GM23338 (cell line): ENCODE measurements around the gene AGBL4. TPM values are rescaled to one million over a fixed set of nuclear protein-coding genes. Genes with fewer than 3 reads are reported as not detected.
A peak's percentile ranks its signal among the peaks of the same experiment; 100 is the strongest.

Experiments
- ATAC-seq: fragments of 200-7000 bp; cut with Tn5 transposase; 3 replicates; pipeline ENCODE4 v1.9.1; 2020
- DNase-seq: peaks from one replicate; pipeline ENCODE4 v3.0.0-alpha.2; 2015; ENCODE audit warnings: low spot score
- H2AFZ ChIP-seq: fragments of 200-600 bp; sonication (generic); 2 replicates; pipeline ENCODE4 v1.8.0; 2016; ENCODE audit warnings: antibody characterized with exemption, mild to moderate bottlenecking, moderate library complexity
- H3F3A ChIP-seq: fragments of 200-600 bp; sonication (generic); replicated peaks from 2 replicates; pipeline ENCODE4 v1.8.0; 2017; ENCODE audit warnings: antibody characterized with exemption, mixed run types, low read depth
- H3K27ac ChIP-seq: fragments of 200-600 bp; sonication (generic); 2 replicates; pipeline ENCODE4 v1.6.1; 2016; ENCODE audit warnings: low read depth
- H3K27me3 ChIP-seq: fragments of 200-600 bp; sonication (generic); 2 replicates; pipeline ENCODE4 v1.8.0; 2016; ENCODE audit warnings: mild to moderate bottlenecking, mixed run types, moderate library complexity; ENCODE audit not compliant: insufficient read depth
- H3K36me3 ChIP-seq: fragments of 200-600 bp; sonication (generic); 2 replicates; pipeline ENCODE4 v1.8.0; 2016; ENCODE audit warnings: mild to moderate bottlenecking; ENCODE audit not compliant: insufficient read depth
- H3K4me1 ChIP-seq: fragments of 200-600 bp; sonication (generic); 2 replicates; pipeline ENCODE4 v1.8.0; 2016; ENCODE audit warnings: mild to moderate bottlenecking, moderate library complexity; ENCODE audit not compliant: insufficient read depth
- H3K4me2 ChIP-seq: fragments of 200-600 bp; sonication (generic); 2 replicates; pipeline ENCODE4 v1.7.1; 2017; ENCODE audit warnings: mixed run types
- H3K4me3 ChIP-seq: fragments of 200-600 bp; sonication (generic); 2 replicates; pipeline ENCODE4 v1.6.1; 2016; ENCODE audit warnings: mixed run types
- H3K79me2 ChIP-seq: fragments of 200-600 bp; sonication (generic); replicated peaks from 2 replicates; pipeline ENCODE4 v1.8.0; 2017; ENCODE audit warnings: mild to moderate bottlenecking; ENCODE audit not compliant: insufficient read depth
- H3K9me2 ChIP-seq: fragments of 200-600 bp; sonication (generic); 2 replicates; pipeline ENCODE4 v1.8.0; 2017; ENCODE audit not compliant: insufficient read depth
- H4K20me1 ChIP-seq: fragments of 200-600 bp; sonication (generic); replicated peaks from 2 replicates; pipeline ENCODE4 v1.8.0; 2017; ENCODE audit warnings: mild to moderate bottlenecking; ENCODE audit not compliant: insufficient read depth
- H3K27ac Mint-ChIP-seq: 2 replicates; pipeline ENCODE4 v1.8.0; 2020; ENCODE audit warnings: inconsistent platforms, mild to moderate bottlenecking, moderate library complexity, mixed read lengths
- H3K27me3 Mint-ChIP-seq: 3 replicates; pipeline ENCODE4 v1.8.0; 2022; ENCODE audit warnings: low read depth, mild to moderate bottlenecking, moderate library complexity, mixed read lengths, inconsistent platforms; ENCODE audit not compliant: insufficient read depth, poor library complexity
- H3K36me3 Mint-ChIP-seq: 3 replicates; pipeline ENCODE4 v1.8.0; 2021; ENCODE audit warnings: low read depth, mild to moderate bottlenecking, inconsistent platforms, moderate library complexity, mixed read lengths
- H3K4me1 Mint-ChIP-seq: 3 replicates; pipeline ENCODE4 v1.8.0; 2020; ENCODE audit warnings: mild to moderate bottlenecking, inconsistent platforms, mixed read lengths
- H3K4me3 Mint-ChIP-seq: 3 replicates; pipeline ENCODE4 v1.8.0; 2021; ENCODE audit warnings: moderate library complexity, mild to moderate bottlenecking, inconsistent platforms, mixed read lengths
- H3K9me3 Mint-ChIP-seq: 3 replicates; pipeline ENCODE4 v1.8.0; 2020; ENCODE audit warnings: moderate library complexity, mild to moderate bottlenecking, inconsistent platforms, mixed read lengths
- EZH2 ChIP-seq: fragments of 200-600 bp; sonication (generic); IDR thresholded peaks from one replicate; pipeline ENCODE4 v1.8.0; 2017; ENCODE audit warnings: antibody characterized with exemption, mild to moderate bottlenecking, low read depth; ENCODE audit not compliant: unreplicated experiment
- JUNB ChIP-seq: IDR thresholded peaks from one replicate; pipeline ENCODE4 v1.6.1; 2016; ENCODE audit warnings: antibody characterized with exemption; ENCODE audit not compliant: unreplicated experiment
- ZNF114 ChIP-seq: fragments of 250-450 bp; sonication (Bioruptor Pico); IDR thresholded peaks from 2 replicates; pipeline ENCODE4 v1.5.0; 2020; ENCODE audit warnings: mild to moderate bottlenecking, moderate library complexity
- ZNF331 ChIP-seq: fragments of 250-450 bp; sonication (Bioruptor Pico); IDR thresholded peaks from 2 replicates; pipeline ENCODE4 v1.5.0; 2020; ENCODE audit warnings: low read depth, mild to moderate bottlenecking, moderate library complexity
- polyA plus RNA-seq: library from polyadenylated mRNA; unstranded; fragments of >200 nt; fragmentation: Nextera tagmentation; extraction: Ambion mirVana; gene quantifications from 2 replicates; pipeline ENCODE4 v1.2.1, GENCODE V29; 2016
- total RNA-seq: library from RNA; depleted of rRNA; stranded (reverse); fragments of >200 nt; shearing (Covaris generic); gene quantifications from 2 replicates; pipeline ENCODE4 v1.2.3, GENCODE V29; 2014
- TF ChIP-seq, protein P1 (sequence below), 2 experiments: fragments of 200-600 bp in 1 of 2; sonication (generic) in 1 of 2; conservative IDR thresholded peaks; 2 replicates each; pipeline versions ENCODE4 v1.5.1 to v1.6.1; 2016 to 2017; ENCODE audit warnings: antibody characterized with exemption in 2 of 2, low read depth in 2 of 2, mild to moderate bottlenecking in 2 of 2, moderate library complexity in 1 of 2
- TF ChIP-seq, protein P2 (sequence below): IDR thresholded peaks from 2 replicates; pipeline ENCODE4 v1.6.1; 2016; ENCODE audit warnings: antibody characterized with exemption

The AGBL4 gene
- total and polyA plus RNA-seq, 2 experiments from 2014 or later = 0.91 to 1.5 TPM

- no peak for ATAC-seq
- Histone ChIP-seq H3K27me3 (no peaks in the 10 kb centered on the region), H3K4me1 (no peaks in the 10 kb centered on the region), H3K4me3 (no peak overlapping the region), H2AFZ (no peak overlapping the region), H4K20me1 (no peaks in the 10 kb centered on the region), H3F3A (no peaks in the 10 kb centered on the region), H3K9me2 (no peaks in the 10 kb centered on the region), H3K36me3 (no peaks in the 10 kb centered on the region), H3K79me2 (no peaks in the 10 kb centered on the region), H3K4me2 (no peak overlapping the region), H3K27ac (no peak overlapping the region)
- no peak for DNase-seq
- peaks cover 3% of the 10 kb centered on the region; the same call in 2 of the 3 replicates for H3K36me3 Mint-ChIP-seq
- H3K27ac Mint-ChIP-seq = no peak overlapping the region
- no peak overlapping the region for H3K4me3 Mint-ChIP-seq
- TF ChIP-seq JUNB = no peak
- TF ChIP-seq EZH2 = no peak
- no peak for TF ChIP-seq ZNF331
- no peaks in the 10 kb centered on the region for H3K27me3 Mint-ChIP-seq
- no peaks in the 10 kb centered on the region for H3K4me1 Mint-ChIP-seq
- peaks cover 81% of the 10 kb centered on the region for H3K9me3 Mint-ChIP-seq
Measured at GRCh38 chr1:49026230-49026811, 997.4 kb downstream of the AGBL4 start.

GRCh38 chr1:49016030-49016977, 1007.5 kb downstream of the AGBL4 start:
- no peak overlapping the region for H3K27ac ChIP-seq
- Mint-ChIP-seq H3K27ac (no peak overlapping the region), H3K4me3 (no peak overlapping the region), H3K36me3 (no peaks in the 10 kb centered on the region; the same call in 1 of the 3 replicates), H3K9me3 (peaks cover 82% of the 10 kb centered on the region), H3K27me3 (peaks cover 8% of the 10 kb centered on the region), H3K4me1 (no peaks in the 10 kb centered on the region)
- H3K4me3 ChIP-seq = no peak overlapping the region
- H2AFZ ChIP-seq = no peak overlapping the region
- no peak overlapping the region for H3K4me2 ChIP-seq
- no peaks in the 10 kb centered on the region; the same call in 1 of the 2 replicates for H3K4me1 ChIP-seq
- H3K9me2 ChIP-seq = no peaks in the 10 kb centered on the region
- H3K36me3 ChIP-seq = no peaks in the 10 kb centered on the region
- no peaks in the 10 kb centered on the region for H3K27me3 ChIP-seq
- TF ChIP-seq, protein P1, sequence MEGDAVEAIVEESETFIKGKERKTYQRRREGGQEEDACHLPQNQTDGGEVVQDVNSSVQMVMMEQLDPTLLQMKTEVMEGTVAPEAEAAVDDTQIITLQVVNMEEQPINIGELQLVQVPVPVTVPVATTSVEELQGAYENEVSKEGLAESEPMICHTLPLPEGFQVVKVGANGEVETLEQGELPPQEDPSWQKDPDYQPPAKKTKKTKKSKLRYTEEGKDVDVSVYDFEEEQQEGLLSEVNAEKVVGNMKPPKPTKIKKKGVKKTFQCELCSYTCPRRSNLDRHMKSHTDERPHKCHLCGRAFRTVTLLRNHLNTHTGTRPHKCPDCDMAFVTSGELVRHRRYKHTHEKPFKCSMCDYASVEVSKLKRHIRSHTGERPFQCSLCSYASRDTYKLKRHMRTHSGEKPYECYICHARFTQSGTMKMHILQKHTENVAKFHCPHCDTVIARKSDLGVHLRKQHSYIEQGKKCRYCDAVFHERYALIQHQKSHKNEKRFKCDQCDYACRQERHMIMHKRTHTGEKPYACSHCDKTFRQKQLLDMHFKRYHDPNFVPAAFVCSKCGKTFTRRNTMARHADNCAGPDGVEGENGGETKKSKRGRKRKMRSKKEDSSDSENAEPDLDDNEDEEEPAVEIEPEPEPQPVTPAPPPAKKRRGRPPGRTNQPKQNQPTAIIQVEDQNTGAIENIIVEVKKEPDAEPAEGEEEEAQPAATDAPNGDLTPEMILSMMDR (conservative IDR thresholded peaks at IDR 0.05; ENCODE audit: low read depth in 2 of 2) = 0 out of 4 replicates have a peak, but pooled peaks of 1 of the 2 experiments have one; percentile 12
- TF ChIP-seq JUNB = no peak
- no peak for TF ChIP-seq EZH2
- TF ChIP-seq, protein P2, sequence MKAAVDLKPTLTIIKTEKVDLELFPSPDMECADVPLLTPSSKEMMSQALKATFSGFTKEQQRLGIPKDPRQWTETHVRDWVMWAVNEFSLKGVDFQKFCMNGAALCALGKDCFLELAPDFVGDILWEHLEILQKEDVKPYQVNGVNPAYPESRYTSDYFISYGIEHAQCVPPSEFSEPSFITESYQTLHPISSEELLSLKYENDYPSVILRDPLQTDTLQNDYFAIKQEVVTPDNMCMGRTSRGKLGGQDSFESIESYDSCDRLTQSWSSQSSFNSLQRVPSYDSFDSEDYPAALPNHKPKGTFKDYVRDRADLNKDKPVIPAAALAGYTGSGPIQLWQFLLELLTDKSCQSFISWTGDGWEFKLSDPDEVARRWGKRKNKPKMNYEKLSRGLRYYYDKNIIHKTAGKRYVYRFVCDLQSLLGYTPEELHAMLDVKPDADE = no peak
- no peak for TF ChIP-seq ZNF114 (CRISPR knock-in tag)
- ATAC-seq (no peak; the same call in 2 of the 3 replicates), DNase-seq (peak; percentile 17)
- H3K79me2 ChIP-seq = no peaks in the 10 kb centered on the region
- no peaks in the 10 kb centered on the region for H3F3A ChIP-seq
- H4K20me1 ChIP-seq = no peaks in the 10 kb centered on the region
